Astrocyte of the cerebellum (primary cell): Measurements from ENCODE around the gene PPP2R2D.

Source experiments
- DNase-seq: peaks from one replicate; pipeline ENCODE4 v3.0.0-alpha.2; 2011; ENCODE audit warnings: low read depth
- H3K4me3 ChIP-seq: 2 replicates; pipeline ENCODE4 v1.5.1; 2011; ENCODE audit warnings: mild to moderate bottlenecking, low read depth, low read length, moderate library complexity
- CTCF ChIP-seq: IDR thresholded peaks from 2 replicates; pipeline ENCODE4 v1.5.1; 2012; ENCODE audit warnings: low read length, low read depth, moderate library complexity, mild to moderate bottlenecking; ENCODE audit errors: missing control alignments
- in situ Hi-C: cut with HindIII; loops from 2 replicates; pipeline ENCODE4 v1.10.0; 2017; ENCODE audit warnings: low sequenced_read_pairs

PPP2R2D gene

GRCh38 chr10:131998845-131999681 is 98.3 kb downstream of the PPP2R2D start:
- TF ChIP-seq CTCF: no peak
- in situ Hi-C loops: no loop called here

GRCh38 chr10:132001238-132001972 is 100.6 kb downstream of the PPP2R2D start:
- H3K4me3 ChIP-seq: no peak overlapping the region
- in situ Hi-C loops: no loop called here
- no peak for TF ChIP-seq CTCF
- no peak for DNase-seq

More at GRCh38 chr10:131998845-131999681, 98.3 kb downstream of the PPP2R2D start:
- no peak overlapping the region for H3K4me3 ChIP-seq
- DNase-seq: no peak

GRCh38 chr10:132002004-132002403 is 101.2 kb downstream of the PPP2R2D start:
- TF ChIP-seq CTCF: no peak
- no peak for DNase-seq
- in situ Hi-C loops: no loop called here
- H3K4me3 ChIP-seq: no peak overlapping the region

- H3K4me3 ChIP-seq: no peak overlapping the region
- no peak for DNase-seq
- in situ Hi-C loops: no loop called here
- no peak for TF ChIP-seq CTCF
These were observed 102.6 kb downstream of the PPP2R2D start for GRCh38 chr10:132003282-132003924.

- in situ Hi-C loops: no loop called here
- no peak for DNase-seq
- no peak for TF ChIP-seq CTCF
- no peak overlapping the region for H3K4me3 ChIP-seq
These were observed 103.2 kb downstream of the PPP2R2D start for GRCh38 chr10:132004052-132004451.

GRCh38 chr10:132005147-132005546 is 104.3 kb downstream of the PPP2R2D start:
- no peak for TF ChIP-seq CTCF
- DNase-seq: no peak
- in situ Hi-C loops: no loop called here
- H3K4me3 ChIP-seq: no peak overlapping the region
